GM12878 (cell line): ENCODE measurements around the gene HM13. TPM values are rescaled to one million over a fixed set of nuclear protein-coding genes. Genes with fewer than 3 reads are reported as not detected.

Experiments used
- ATAC-seq: fragments of 200-7000 bp; cut with Tn5 transposase; 3 replicates; pipeline ENCODE4 v1.9.1; 2020; ENCODE audit warnings: mild to moderate bottlenecking, moderate library complexity
- BruUV-seq: library from RNA; stranded (reverse); fragments of 400-500 nt; replicated peaks from 2 replicates; lab custom pipeline; 2021; lab: Mats Ljungman, UMichigan
- CTCF ChIA-PET: fragments of 300-600 bp; sonication (Branson Sonifier 250); formaldehyde crosslinking; extraction: SDS; loops from one replicate; lab custom pipeline; 2021; ENCODE audit warnings: inconsistent platforms; lab: Yijun Ruan, JAX
- POLR2A ChIA-PET: fragments of 350-600 bp; formaldehyde crosslinking; extraction: SDS; loops from one replicate; lab custom pipeline; 2021; ENCODE audit warnings: inconsistent platforms; lab: Charles Lee
- RAD21 ChIA-PET: fragments of 300-600 bp; sonication (Branson Sonifier 250); formaldehyde crosslinking; loops from one replicate; lab custom pipeline; 2023; ENCODE audit warnings: antibody characterized with exemption; ENCODE audit not compliant: unreplicated experiment; lab: Charles Lee
- SMC1A ChIA-PET: fragments of 300-600 bp; sonication (Branson Sonifier 250); formaldehyde crosslinking; loops from one replicate; lab custom pipeline; 2023; ENCODE audit not compliant: unreplicated experiment, uncharacterized antibody; lab: Charles Lee
- DNase-seq: peaks from one replicate; pipeline ENCODE4 v3.0.0-alpha.2; 2011; ENCODE audit warnings: low read depth, low spot score
- FAIRE-seq: peaks from 3 replicates; lab custom pipeline; 2011; peaks lifted over from hg19 to GRCh38; lab: Jason Lieb, UNC
- H2AFZ ChIP-seq: 2 replicates; pipeline ENCODE4 v1.6.0; 2011; ENCODE audit warnings: low read depth, low read length, control low read depth; ENCODE audit not compliant: control insufficient read depth
- H3K27ac ChIP-seq: 2 replicates; pipeline ENCODE4 v1.5.1; 2011; ENCODE audit warnings: control low read depth; ENCODE audit not compliant: control insufficient read depth, insufficient read depth
- H3K27me3 ChIP-seq, 2 experiments: replicated peaks in 1 of 2; 2 replicates each; pipeline versions ENCODE4 v1.6.0 to v1.6.1; 2011; ENCODE audit warnings: low read length in 1 of 2; ENCODE audit not compliant: control insufficient read depth in 2 of 2, insufficient read depth in 2 of 2
- H3K36me3 ChIP-seq, 2 experiments: 2 replicates each; pipeline ENCODE4 v1.5.1; 2011; ENCODE audit warnings: low read length in 1 of 2; ENCODE audit not compliant: control insufficient read depth in 2 of 2, insufficient read depth in 2 of 2
- H3K4me1 ChIP-seq: 2 replicates; pipeline ENCODE4 v1.6.1; 2011; ENCODE audit warnings: mild to moderate bottlenecking, low read length, moderate library complexity, mixed read lengths; ENCODE audit not compliant: control insufficient read depth, insufficient read depth
- H3K4me2 ChIP-seq: 2 replicates; pipeline ENCODE4 v1.6.0; 2011; ENCODE audit warnings: control low read depth; ENCODE audit not compliant: control insufficient read depth, insufficient read depth
- H3K4me3 ChIP-seq: fragments of 200-600 bp; sonication (generic); 2 replicates; pipeline ENCODE4 v1.5.1; 2016
- H3K79me2 ChIP-seq: 2 replicates; pipeline ENCODE4 v1.6.0; 2011; ENCODE audit warnings: low read length; ENCODE audit not compliant: control insufficient read depth, insufficient read depth
- H3K9ac ChIP-seq: 2 replicates; pipeline ENCODE4 v1.8.0; 2011; ENCODE audit warnings: low read length, control low read depth, mixed read lengths; ENCODE audit not compliant: control insufficient read depth, insufficient read depth
- H3K9me3 ChIP-seq: replicated peaks from 3 replicates; pipeline ENCODE4 v1.5.1; 2011; ENCODE audit warnings: mild to moderate bottlenecking, low read length; ENCODE audit not compliant: control insufficient read depth, insufficient read depth
- H4K20me1 ChIP-seq: 2 replicates; pipeline ENCODE4 v1.6.0; 2011; ENCODE audit not compliant: control insufficient read depth, insufficient read depth
- BACH1 ChIP-seq: fragments of 450-650 bp; IDR thresholded peaks from 2 replicates; pipeline ENCODE4 v1.6.1; 2017; ENCODE audit warnings: mild to moderate bottlenecking, borderline replicate concordance
- ETV6 ChIP-seq, 2 experiments: fragments of 450-650 bp in 1 of 2; IDR thresholded peaks in 1 of 2; conservative IDR thresholded peaks in 1 of 2; 2 replicates each; pipeline ENCODE4 v1.6.1; 2014; ENCODE audit warnings: antibody characterized with exemption in 1 of 2, borderline replicate concordance in 1 of 2, low read depth in 1 of 2, mild to moderate bottlenecking in 1 of 2, moderate library complexity in 1 of 2
- HCFC1 ChIP-seq: fragments of 150-350 bp; IDR thresholded peaks from 2 replicates; pipeline ENCODE4 v1.6.1; 2014; ENCODE audit warnings: low read length
- HDAC6 ChIP-seq: fragments of 200-600 bp; sonication (generic); IDR thresholded peaks from one replicate; pipeline ENCODE4 v1.8.0; 2017; ENCODE audit warnings: antibody characterized with exemption; ENCODE audit not compliant: unreplicated experiment
- HSF1 ChIP-seq: fragments of 150-350 bp; IDR thresholded peaks from 2 replicates; pipeline ENCODE4 v1.6.1; 2014; ENCODE audit warnings: mild to moderate bottlenecking, low read depth, low read length
- JUND ChIP-seq: IDR thresholded peaks from 2 replicates; pipeline ENCODE4 v1.6.1; 2012; ENCODE audit warnings: low read depth, mild to moderate bottlenecking, low read length, improper control_type of control experiment, moderate library complexity
- MEF2B ChIP-seq: fragments of 450-650 bp; IDR thresholded peaks from 2 replicates; pipeline ENCODE4 v1.6.1; 2018; ENCODE audit warnings: mild to moderate bottlenecking, moderate library complexity; ENCODE audit not compliant: partially characterized antibody, poor library complexity, severe bottlenecking
- MYC ChIP-seq: IDR thresholded peaks from 2 replicates; pipeline ENCODE4 v1.6.1; 2011; ENCODE audit warnings: mild to moderate bottlenecking, low read length, moderate library complexity, inconsistent platforms; ENCODE audit not compliant: insufficient read depth, insufficient replicate concordance, insufficient read length, severe bottlenecking
- PAX5 ChIP-seq: IDR thresholded peaks from 2 replicates; pipeline ENCODE4 v1.6.1; 2011; ENCODE audit warnings: low read depth, low read length, borderline replicate concordance
- SIX5 ChIP-seq: IDR thresholded peaks from 2 replicates; pipeline ENCODE4 v1.6.1; 2011; ENCODE audit warnings: mild to moderate bottlenecking, low read depth, low read length, moderate library complexity; ENCODE audit not compliant: severe bottlenecking
- ZNF217 ChIP-seq: fragments of 450-650 bp; IDR thresholded peaks from 2 replicates; pipeline ENCODE4 v1.6.1; 2017; ENCODE audit warnings: antibody characterized with exemption, mild to moderate bottlenecking
- ZNF24 ChIP-seq: fragments of 450-650 bp; IDR thresholded peaks from 2 replicates; pipeline ENCODE4 v1.6.1; 2017; ENCODE audit warnings: antibody characterized with exemption, mild to moderate bottlenecking
- WGBS: methylation state at CpG from one replicate; pipeline ENCODE4 v1.1.6; 2016; ENCODE audit warnings: low lambda C conversion rate; ENCODE audit not compliant: insufficient replicate concordance, insufficient coverage; ENCODE audit errors: missing lambda C conversion rate; 5-methylcytosine and 5-hydroxymethylcytosine counted together
- in situ Hi-C: fragments of 300-500 bp; cut with MboI; formaldehyde crosslinking; loops from 9 replicates; pipeline ENCODE4 v1.14.3; 2018; ENCODE audit warnings: mixed read lengths
- intact Hi-C: fragments of 100-400 bp; cut with micrococcal nuclease; formaldehyde crosslinking; loops from one replicate; pipeline ENCODE4 v1.14.2; 2022; ENCODE audit not compliant: unreplicated experiment
- polyA plus RNA-seq, 11 experiments: library from polyadenylated mRNA; depleted of rRNA in 4 of 11; unstranded in 6 of 11; stranded (reverse) in 5 of 11; fragments of >200 nt; fragmentation: Nextera tagmentation in 4 of 11; fragmentation: Illumina TruSeq in 1 of 11; extraction: Ambion mirVana in 4 of 11; extraction: Trizol in 1 of 11; gene quantifications; 1 replicate in 1 of 11; 2 replicates in 10 of 11; pipeline versions ENCODE4 v1.2.1 to v1.2.3, GENCODE V29; 2011 to 2016; ENCODE audit warnings: inconsistent platforms in 2 of 11, missing spikeins in 2 of 11, low read depth in 1 of 11
- total RNA-seq, 4 experiments: library from RNA; depleted of rRNA in 3 of 4; stranded (reverse); fragments of >200 nt in 3 of 4; fragmentation: Illumina TruSeq in 1 of 4; extraction: Trizol in 1 of 4; gene quantifications; 2 replicates each; pipeline versions ENCODE4 v1.2.1 to v1.2.3, GENCODE V29; 2013 to 2021

HM13 gene
- total and polyA plus RNA-seq, 10 of the 15 experiments (the other 5 are each of a cell fraction or from before 2014, with no cell fraction given) = 4.8 to 185 (median 81.7) TPM

- intact Hi-C loops = no loop called here
- FAIRE-seq = no peak
- TF ChIP-seq MEF2B (no peak), ETV6 (conservative IDR thresholded peaks at IDR 0.05 in 1 of 2, IDR thresholded peaks at IDR 0.05 in 1 of 2; ENCODE audit: borderline replicate concordance in 1 of 2, low read depth in 1 of 2) (no peak), HCFC1 (no peak), PAX5 (no peak), BACH1 (no peak), MYC (no peak), HSF1 (no peak), SIX5 (no peak), JUND (no peak), ZNF24 (no peak), HDAC6 (no peak), ZNF217 (no peak)
- TF ChIP-seq, all 136 proteins: peak for 0
These were observed 28.5 kb upstream of the HM13 start for GRCh38 chr20:31485450-31486339.

More at GRCh38 chr20:31485450-31486339, 28.5 kb upstream of the HM13 start:
- no peaks in the 10 kb centered on the region for H3K4me1 ChIP-seq
- H3K9ac ChIP-seq = no peak overlapping the region
- no TSS peak for BruUV-seq
- ATAC-seq (no peak), DNase-seq (no peak)
- RAD21 ChIA-PET = no interaction called here
- CTCF ChIA-PET = interaction anchor here (3.1 kb wide), 1 partner anchor 17 kb away, joined by 16 read pairs; no protein-coding TSS in a partner anchor
- no peaks in the 10 kb centered on the region for H4K20me1 ChIP-seq
- H3K27ac ChIP-seq = no peak overlapping the region
- H3K4me3 ChIP-seq = no peak overlapping the region
- in situ Hi-C loops = no loop called here
- H2AFZ ChIP-seq = no peak overlapping the region
- no peaks in the 10 kb centered on the region for H3K79me2 ChIP-seq
- H3K4me2 ChIP-seq = no peak overlapping the region
- peaks cover 1 to 2% of the 10 kb centered on the region in 2 experiments; a peak in 3 of 4 replicates for H3K27me3 ChIP-seq
- WGBS = 15% methylated on average over 26 of the region's 31 CpGs
- POLR2A ChIA-PET = no interaction called here
- no peaks in the 10 kb centered on the region for H3K36me3 ChIP-seq
- no peaks in the 10 kb centered on the region for H3K9me3 ChIP-seq
- SMC1A ChIA-PET = no interaction called here
